ENCODE results near the gene KIF17.
"Not testable (repeated sequence)": the region's sequence is repeated elsewhere in the genome, so short reads cannot be mapped to it uniquely, and the experiment has no call there.

Gene KIF17

GRCh38 chr1:20727746-20728316 lies 10.0 kb upstream of the KIF17 start:
- DNase-seq (ENCODE audit: low read depth): no peak

GRCh38 chr1:20726932-20727745 lies 9.3 kb upstream of the KIF17 start:
- no peak for DNase-seq (ENCODE audit: low read depth)

- no peak for DNase-seq (ENCODE audit: low read depth)
These were observed 8.5 kb upstream of the KIF17 start for GRCh38 chr1:20726118-20726911.

DNA sequence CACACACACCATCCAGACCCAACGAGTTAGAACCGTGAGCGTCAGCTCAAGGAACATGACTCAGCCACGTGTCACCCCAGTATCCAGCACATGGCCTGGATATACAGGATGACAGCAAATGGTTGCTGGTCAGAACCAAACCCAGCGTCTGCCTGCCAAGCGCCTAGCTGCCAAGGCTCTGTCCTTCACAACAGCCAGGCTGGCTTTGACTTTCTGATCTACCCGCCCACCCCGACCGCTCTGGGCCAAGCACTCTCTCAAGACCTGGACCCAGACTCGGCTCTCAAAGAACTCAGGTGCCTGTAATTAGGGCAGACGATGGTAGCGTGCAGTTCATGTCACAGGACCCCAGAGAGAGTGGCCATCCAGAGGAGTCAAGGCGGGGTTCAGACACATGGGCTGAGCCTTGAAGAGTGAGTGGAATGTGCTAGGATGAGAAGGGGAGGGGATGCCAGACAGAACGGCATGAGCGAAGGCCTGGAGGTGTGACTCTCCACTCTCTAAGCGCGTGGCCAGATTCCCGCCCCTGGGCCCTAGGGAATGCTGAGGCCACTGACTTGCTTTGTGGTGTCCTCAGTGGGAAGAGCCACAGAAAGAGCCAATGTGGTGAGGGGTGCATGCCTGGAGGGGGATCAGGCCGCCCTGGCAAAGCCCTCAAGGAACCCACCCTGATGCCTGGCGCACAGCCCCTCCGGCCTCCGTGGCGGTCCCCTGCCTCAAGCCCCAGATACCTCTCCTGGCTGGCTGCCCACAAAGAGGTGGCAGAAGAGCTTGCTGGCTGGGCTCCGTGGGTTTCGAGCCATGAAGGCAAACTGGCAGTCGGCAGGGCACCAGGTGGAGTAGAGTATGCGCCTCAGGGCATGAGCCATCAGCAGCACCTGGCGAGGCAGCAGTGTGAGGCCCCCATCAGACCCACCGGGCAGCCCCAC lies 7.6 kb upstream of the KIF17 start:
- DNase-seq (ENCODE audit: low read depth): no peak

DNA sequence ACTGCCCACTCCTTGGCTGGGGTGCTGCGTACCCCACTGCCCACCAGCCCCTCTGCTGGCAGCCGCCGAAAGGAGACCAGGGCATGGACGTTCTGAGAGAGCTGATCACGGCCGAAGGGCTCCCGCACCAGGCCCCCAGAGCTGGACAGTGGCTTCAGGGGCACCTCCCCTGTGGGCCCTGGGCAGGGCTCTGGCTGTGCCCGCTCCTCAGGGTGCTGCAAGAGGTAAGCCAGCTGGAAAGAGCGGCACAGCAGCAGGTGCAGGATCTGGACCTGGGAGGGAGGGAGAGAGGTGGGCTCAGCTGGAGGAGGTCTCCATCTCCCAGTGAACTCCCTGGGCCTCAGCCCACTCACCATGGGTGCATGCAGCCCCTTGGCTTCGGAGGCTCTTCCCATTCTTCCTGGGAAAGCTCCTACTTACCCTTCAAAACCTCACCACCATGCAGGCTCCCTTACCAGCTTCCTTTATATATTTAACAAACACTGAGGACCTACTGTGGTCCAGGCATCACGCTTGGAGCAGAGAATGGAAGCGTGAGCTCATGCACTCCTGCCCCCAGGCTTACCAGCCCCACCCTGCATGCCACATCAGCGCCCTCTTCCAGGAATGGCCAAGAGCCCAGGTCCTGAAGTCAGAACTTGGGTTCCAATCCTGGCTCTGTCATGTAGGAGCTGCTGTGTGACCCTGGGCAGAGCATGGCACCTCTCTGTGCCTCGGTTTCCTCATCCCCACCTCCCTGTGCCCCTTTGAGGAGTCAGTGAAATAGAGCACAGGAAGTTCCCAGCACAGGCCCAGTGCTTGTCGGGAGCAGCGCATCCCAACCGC lies 6.8 kb upstream of the KIF17 start:
- DNase-seq (ENCODE audit: low read depth): no peak

GRCh38 chr1:20723537-20724363 lies 5.9 kb upstream of the KIF17 start:
- DNase-seq (ENCODE audit: low read depth): no peak

GRCh38 chr1:20723159-20723536 lies 5.3 kb upstream of the KIF17 start:
- no peak for DNase-seq (ENCODE audit: low read depth)

GRCh38 chr1:20721117-20722061 lies 3.6 kb upstream of the KIF17 start:
- no peak for DNase-seq (ENCODE audit: low read depth)

- DNase-seq (ENCODE audit: low read depth): no peak
These were observed 2.9 kb upstream of the KIF17 start for GRCh38 chr1:20720631-20721091.

GRCh38 chr1:20719871-20720620 lies 2.2 kb upstream of the KIF17 start:
- no peak for DNase-seq (ENCODE audit: low read depth)

DNA sequence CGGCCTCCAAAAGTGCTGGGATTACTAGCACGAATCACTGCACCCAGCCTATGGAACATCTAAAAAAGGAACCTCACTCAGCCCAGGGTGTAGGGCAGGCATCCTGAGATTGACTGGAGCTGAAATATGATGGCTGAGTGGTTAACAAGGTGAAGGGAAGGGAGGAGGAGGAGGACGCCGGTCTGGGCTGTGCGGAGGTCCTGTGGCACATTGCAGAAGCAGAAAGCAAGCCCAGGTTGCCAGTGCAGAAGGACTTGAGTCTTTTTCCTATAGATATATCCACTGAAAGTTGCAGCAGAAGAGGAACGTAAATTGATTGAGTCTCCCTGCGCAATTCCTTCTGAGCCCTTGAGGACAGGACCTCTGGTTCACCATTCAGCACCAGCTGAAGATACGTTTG lies 1.5 kb upstream of the KIF17 start:
- DNase-seq (ENCODE audit: low read depth): no peak

GRCh38 chr1:20718343-20718882 lies 606 bp upstream of the KIF17 start:
- DNase-seq (ENCODE audit: low read depth): not testable (repeated sequence)

DNA sequence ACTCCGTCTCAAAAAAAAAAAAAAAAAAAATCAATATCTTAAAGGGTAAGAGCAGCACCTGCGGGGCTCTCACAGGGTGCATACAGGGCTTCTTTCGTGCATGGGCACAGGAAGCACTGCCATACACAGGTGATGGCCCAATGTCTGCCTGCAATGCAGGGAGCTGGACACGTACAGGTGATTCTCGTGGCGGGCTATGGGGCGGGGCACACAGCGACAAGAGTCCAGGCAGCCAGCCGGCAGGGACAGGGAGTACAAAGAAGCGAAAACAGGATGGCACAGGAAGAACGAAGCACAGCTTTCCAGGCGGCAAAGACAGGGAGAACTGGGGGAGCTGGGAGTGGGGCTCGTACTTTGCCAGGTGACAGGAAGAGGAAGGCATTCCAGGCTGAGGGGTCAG lies 1.6 kb downstream of the KIF17 start:
- no peak for DNase-seq (ENCODE audit: low read depth)

DNA sequence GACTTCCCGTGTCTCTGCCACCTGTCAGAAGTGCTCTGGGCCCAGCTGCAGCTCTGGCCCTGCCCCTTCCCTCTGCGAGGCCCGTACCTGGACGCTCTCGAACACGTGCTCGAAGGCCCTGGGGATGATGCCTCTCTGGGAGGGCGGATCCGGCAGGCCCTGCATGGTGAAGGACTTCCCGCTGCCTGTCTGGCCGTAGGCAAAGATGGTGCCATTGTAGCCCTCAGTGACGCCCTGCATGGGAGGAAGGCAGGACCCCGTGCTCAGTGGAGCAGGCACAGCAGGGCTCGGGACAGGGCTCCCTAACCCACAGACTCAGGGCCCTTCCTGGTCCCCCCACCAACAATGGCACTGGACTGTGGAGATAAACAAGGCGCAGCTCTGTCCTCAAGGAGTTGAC lies 2.4 kb downstream of the KIF17 start:
- DNase-seq (ENCODE audit: low read depth): no peak

- DNase-seq (ENCODE audit: low read depth): no peak
These were observed 4.4 kb downstream of the KIF17 start for GRCh38 chr1:20713440-20713839.

- DNase-seq (ENCODE audit: low read depth): no peak
These were observed 5.6 kb downstream of the KIF17 start for GRCh38 chr1:20712215-20712577.

GRCh38 chr1:20711285-20712214 lies 6.3 kb downstream of the KIF17 start:
- no peak for DNase-seq (ENCODE audit: low read depth)

Data from GM04503 (cell line).